PC-9 (cell line): Measurements from ENCODE around the gene AAR2. TPM values are rescaled to one million over a fixed set of nuclear protein-coding genes. Genes with fewer than 3 reads are reported as not detected.

Experiments used
- BruUV-seq: library from RNA; stranded (reverse); fragments of 400-500 nt; replicated peaks from 2 replicates; lab custom pipeline; 2021; lab: Mats Ljungman, UMichigan
- CTCF ChIA-PET: fragments of 300-600 bp; sonication (Branson Sonifier 250); formaldehyde crosslinking; loops from one replicate; lab custom pipeline; 2022; ENCODE audit warnings: antibody characterized with exemption; lab: Charles Lee
- POLR2A ChIA-PET: fragments of 300-600 bp; sonication (Branson Sonifier 250); formaldehyde crosslinking; loops from one replicate; lab custom pipeline; 2022; ENCODE audit warnings: antibody characterized with exemption; ENCODE audit not compliant: unreplicated experiment; lab: Charles Lee
- DNase-seq, 2 experiments: peaks; one replicate each; pipeline versions ENCODE4 v3.0.0 to v3.0.0-alpha.2; 2015 to 2022; ENCODE audit warnings: mixed read lengths in 1 of 2
- H2AFZ ChIP-seq: fragments of 200-600 bp; sonication (generic); 2 replicates; pipeline ENCODE4 v1.8.1; 2017; ENCODE audit warnings: antibody characterized with exemption
- H3F3A ChIP-seq: fragments of 200-600 bp; sonication (generic); 2 replicates; pipeline ENCODE4 v1.8.1; 2017; ENCODE audit warnings: antibody characterized with exemption, mild to moderate bottlenecking, low read depth; ENCODE audit not compliant: insufficient read depth
- H3K27ac ChIP-seq: fragments of 200-600 bp; sonication (generic); 2 replicates; pipeline ENCODE4 v1.6.1; 2016; ENCODE audit warnings: mixed run types
- H3K27me3 ChIP-seq: fragments of 200-600 bp; sonication (generic); 2 replicates; pipeline ENCODE4 v1.6.1; 2016; ENCODE audit warnings: low read depth, mixed run types; ENCODE audit not compliant: insufficient read depth
- H3K36me3 ChIP-seq: fragments of 200-600 bp; sonication (generic); 2 replicates; pipeline ENCODE4 v1.6.1; 2016; ENCODE audit warnings: low read depth, mixed run types
- H3K4me1 ChIP-seq: fragments of 200-600 bp; sonication (generic); replicated peaks from 2 replicates; pipeline ENCODE4 v1.6.1; 2016; ENCODE audit warnings: mixed run types; ENCODE audit not compliant: insufficient read depth
- H3K4me2 ChIP-seq: fragments of 200-600 bp; sonication (generic); 2 replicates; pipeline ENCODE4 v1.6.1; 2017; ENCODE audit warnings: mixed run types
- H3K4me3 ChIP-seq: fragments of 200-600 bp; sonication (generic); 2 replicates; pipeline ENCODE4 v1.6.1; 2016; ENCODE audit warnings: mixed run types
- H3K79me2 ChIP-seq: fragments of 200-600 bp; sonication (generic); 2 replicates; pipeline ENCODE4 v1.6.1; 2017; ENCODE audit warnings: low read depth, mixed run types
- H3K9me2 ChIP-seq: fragments of 200-600 bp; sonication (generic); 2 replicates; pipeline ENCODE4 v1.8.1; 2017; ENCODE audit warnings: mild to moderate bottlenecking; ENCODE audit not compliant: insufficient read depth
- H3K9me3 ChIP-seq: fragments of 200-600 bp; sonication (generic); 2 replicates; pipeline ENCODE4 v1.8.1; 2016; ENCODE audit warnings: low read depth; ENCODE audit not compliant: insufficient read depth
- H4K20me1 ChIP-seq: fragments of 200-600 bp; sonication (generic); 2 replicates; pipeline ENCODE4 v1.8.1; 2017; ENCODE audit not compliant: insufficient read depth
- CTCF ChIP-seq: fragments of 200-600 bp; sonication (generic); conservative IDR thresholded peaks from 2 replicates; pipeline ENCODE4 v1.6.1; 2017; ENCODE audit warnings: mixed run types, antibody characterized with exemption, mild to moderate bottlenecking, moderate library complexity
- EZH2 ChIP-seq: fragments of 200-600 bp; sonication (generic); IDR thresholded peaks from 2 replicates; pipeline ENCODE4 v1.8.0; 2017; ENCODE audit warnings: antibody characterized with exemption, low read depth
- intact Hi-C: fragments of 100-400 bp; cut with micrococcal nuclease; formaldehyde crosslinking; loops from one replicate; pipeline ENCODE4 v1.10.0; 2022; ENCODE audit not compliant: unreplicated experiment
- total RNA-seq: library from RNA; stranded (reverse); gene quantifications from 2 replicates; pipeline ENCODE4 v1.2.3, GENCODE V29; 2021

The AAR2 gene
- total RNA-seq, 1 experiment from 2014 or later = 25.7 TPM

DNA sequence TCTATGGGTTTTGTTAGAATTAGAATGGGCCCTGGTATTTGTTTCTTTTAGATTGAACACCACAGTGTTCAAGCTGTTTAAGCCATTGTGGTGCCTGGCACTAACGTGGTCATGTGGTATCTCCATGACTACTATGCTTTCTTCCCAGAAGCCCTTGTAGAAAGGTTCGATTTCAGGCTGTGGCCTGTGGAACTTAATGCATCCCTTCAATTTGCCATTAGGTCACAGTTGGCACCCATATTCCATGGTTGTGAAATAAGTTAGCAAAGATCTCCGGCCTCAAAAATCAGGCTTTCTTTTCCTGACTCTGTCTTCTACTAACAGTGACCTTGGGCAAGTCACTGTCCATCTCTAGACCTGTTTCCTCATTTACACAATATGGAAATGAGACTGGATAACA is 31.3 kb upstream of the AAR2 start:
- ChIA-PET POLR2A (interaction anchor here (0.5 kb wide), 1 partner anchor 582 kb away, joined by 16 read pairs; no protein-coding TSS in a partner anchor), CTCF (no interaction called here)
- no peak for DNase-seq
- intact Hi-C loops = no loop called here
- Histone ChIP-seq H3K79me2 (no peaks in the 10 kb centered on the region), H3K4me1 (no peaks in the 10 kb centered on the region), H3K36me3 (no peaks in the 10 kb centered on the region), H3K4me3 (no peak overlapping the region), H3K9me3 (no peaks in the 10 kb centered on the region), H3F3A (no peaks in the 10 kb centered on the region), H2AFZ (no peak overlapping the region), H3K27me3 (no peaks in the 10 kb centered on the region), H3K27ac (no peak overlapping the region), H3K4me2 (no peak overlapping the region), H4K20me1 (no peaks in the 10 kb centered on the region), H3K9me2 (no peaks in the 10 kb centered on the region)
- TF ChIP-seq EZH2 = no peak
- no peak for TF ChIP-seq CTCF
- no TSS peak for BruUV-seq

DNA sequence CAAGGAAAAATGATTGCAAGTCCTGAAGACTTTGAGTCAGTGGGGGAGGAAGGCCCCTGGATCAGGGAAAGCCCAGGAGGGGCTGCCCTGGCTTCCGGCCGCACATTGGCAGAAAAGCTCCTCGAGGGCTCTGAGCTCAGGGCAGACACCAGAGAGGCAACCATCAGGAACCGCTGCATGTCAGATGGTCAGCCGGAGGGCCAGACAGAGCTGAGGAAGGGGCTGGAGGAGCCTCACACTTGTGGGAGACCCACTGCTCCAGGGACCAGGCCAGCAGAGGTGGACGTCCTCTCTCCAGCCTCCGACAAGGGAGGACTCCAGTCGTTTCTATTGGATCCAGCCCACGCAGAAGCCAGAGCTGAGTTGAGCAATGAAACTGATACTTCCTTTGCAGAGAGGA is 30.2 kb upstream of the AAR2 start:
- ChIA-PET POLR2A (no interaction called here), CTCF (interaction anchor here (0.5 to 0.6 kb wide), 2 partner anchors 43 to 215 kb away, joined by 3 to 14 read pairs; no protein-coding TSS in a partner anchor)
- H4K20me1 ChIP-seq = no peaks in the 10 kb centered on the region
- no peaks in the 10 kb centered on the region for H3K9me3 ChIP-seq
- TF ChIP-seq CTCF = no peak
- TF ChIP-seq EZH2 = no peak
- DNase-seq = no peak
- no peak overlapping the region for H2AFZ ChIP-seq
- H3K4me2 ChIP-seq = no peak overlapping the region
- no peaks in the 10 kb centered on the region for H3K9me2 ChIP-seq
- no peaks in the 10 kb centered on the region for H3K79me2 ChIP-seq
- H3K36me3 ChIP-seq = no peaks in the 10 kb centered on the region
- no TSS peak for BruUV-seq
- no peaks in the 10 kb centered on the region for H3K27me3 ChIP-seq
- intact Hi-C loops = no loop called here
- H3F3A ChIP-seq = no peaks in the 10 kb centered on the region
- H3K4me3 ChIP-seq = no peak overlapping the region
- no peaks in the 10 kb centered on the region for H3K4me1 ChIP-seq
- no peak overlapping the region for H3K27ac ChIP-seq

GRCh38 chr20:36206641-36207040 is 29.6 kb upstream of the AAR2 start:
- no peak for TF ChIP-seq EZH2
- no peak for TF ChIP-seq CTCF
- no peak for DNase-seq
- no peaks in the 10 kb centered on the region for H3K9me2 ChIP-seq
- BruUV-seq = no TSS peak
- H3K27ac ChIP-seq = no peak overlapping the region
- no peaks in the 10 kb centered on the region for H3K9me3 ChIP-seq
- H3K4me2 ChIP-seq = no peak overlapping the region
- no peaks in the 10 kb centered on the region for H3K27me3 ChIP-seq
- intact Hi-C loops = no loop called here
- H3K79me2 ChIP-seq = no peaks in the 10 kb centered on the region
- no peaks in the 10 kb centered on the region for H3K4me1 ChIP-seq
- H2AFZ ChIP-seq = no peak overlapping the region
- POLR2A ChIA-PET = no interaction called here
- no peaks in the 10 kb centered on the region for H3F3A ChIP-seq
- no peaks in the 10 kb centered on the region for H3K36me3 ChIP-seq
- H4K20me1 ChIP-seq = no peaks in the 10 kb centered on the region
- no peak overlapping the region for H3K4me3 ChIP-seq
- CTCF ChIA-PET = interaction anchor here (0.6 kb wide), 1 partner anchor 215 kb away, joined by 3 read pairs; no protein-coding TSS in a partner anchor
